ENCODE data around the gene FGF7.
"Not testable (repeated sequence)": the region's sequence is repeated elsewhere in the genome, so short reads cannot be mapped to it uniquely, and the experiment has no call there.

FGF7 gene

DNA sequence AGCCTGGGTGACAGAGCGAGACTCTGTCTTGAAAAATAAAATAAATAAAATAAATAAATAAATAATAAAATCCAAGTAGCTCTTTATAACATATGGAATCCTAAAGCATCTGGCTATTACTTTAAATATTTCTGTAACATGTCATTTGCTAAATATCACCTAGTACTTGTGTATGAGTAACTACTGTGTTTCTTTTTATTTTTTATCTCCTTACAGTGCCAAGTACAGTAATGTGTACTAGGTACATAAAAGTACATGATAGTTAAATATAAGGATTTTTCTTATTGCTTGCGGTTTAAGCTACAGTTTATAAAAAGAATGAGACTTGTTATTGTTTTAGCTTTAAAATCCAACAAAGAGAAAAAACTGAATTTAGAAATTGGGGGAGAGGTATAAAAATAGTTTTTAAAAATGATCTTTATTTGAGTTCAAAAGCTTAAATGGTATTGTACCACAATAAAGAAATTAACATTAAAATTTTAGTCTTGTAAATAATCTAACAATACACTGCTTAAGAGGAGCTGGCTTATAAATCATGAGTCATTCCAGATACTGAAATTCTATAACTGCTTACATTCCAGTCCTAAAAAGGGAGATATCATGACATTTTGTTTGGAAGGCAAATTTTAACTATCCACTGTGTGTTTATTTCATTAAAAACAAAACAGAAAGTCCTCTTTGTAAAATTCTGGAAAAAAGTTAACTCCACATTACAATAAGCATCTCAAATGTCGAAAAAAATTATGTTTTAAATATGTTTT, 73.1 kb downstream of the FGF7 start:
- DNase-seq: no peak

DNA sequence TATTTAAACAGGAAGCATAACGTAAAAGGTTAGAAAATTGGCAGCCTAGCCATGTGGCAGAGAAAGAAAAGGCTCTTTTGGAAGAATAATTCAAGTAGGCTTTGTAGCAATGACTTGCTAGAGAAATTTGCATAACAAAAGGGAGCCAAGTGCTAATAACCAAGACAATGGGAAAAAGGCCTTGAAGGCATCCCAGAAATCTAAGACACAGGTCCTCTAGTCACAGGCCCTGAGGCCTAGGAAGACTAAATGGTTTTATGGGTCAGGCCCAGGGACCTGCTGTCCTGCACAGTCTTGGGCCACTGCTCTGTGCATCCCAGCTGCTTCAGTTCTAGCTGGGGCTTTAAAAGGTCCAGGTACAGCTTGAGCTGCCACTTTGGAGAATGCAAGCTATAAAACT, 78.5 kb downstream of the FGF7 start:
- no peak for DNase-seq

DNA sequence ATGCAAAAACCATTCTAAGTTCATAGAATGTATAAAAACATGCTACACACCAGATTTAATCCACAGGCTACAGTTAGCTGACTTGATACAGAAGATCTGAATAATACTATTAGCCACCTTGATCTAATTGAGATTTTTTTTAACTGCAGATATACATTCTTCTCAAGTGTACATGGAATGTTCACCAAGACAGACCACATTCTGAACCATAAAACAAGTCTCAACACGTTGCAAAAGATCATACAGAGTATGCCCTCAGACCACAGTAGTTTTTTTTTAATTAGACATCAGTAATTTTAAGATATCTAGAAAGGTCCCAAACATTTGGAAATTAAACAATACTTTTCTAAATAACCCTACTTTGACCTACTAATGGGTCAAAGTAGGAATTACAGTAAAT, 83.3 kb downstream of the FGF7 start:
- no peak for DNase-seq

DNA sequence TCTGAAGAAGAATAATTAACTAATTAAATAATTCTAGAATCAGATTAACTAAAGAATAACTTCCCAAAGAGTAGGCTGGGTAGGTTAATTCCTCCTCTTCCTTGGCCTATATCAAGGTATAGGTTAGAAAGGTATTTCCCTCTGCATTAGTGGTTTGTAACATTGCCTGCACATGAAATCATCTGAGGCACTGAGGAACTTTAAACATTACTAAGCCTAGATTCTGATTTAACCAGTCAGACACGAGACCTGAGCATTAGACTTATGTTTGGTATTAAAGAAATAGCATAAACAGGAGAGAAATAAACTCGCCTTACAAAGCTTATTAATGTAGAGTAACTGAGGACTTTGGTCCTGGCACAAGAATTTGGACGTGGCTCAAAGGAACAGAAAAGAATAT, 84.2 kb downstream of the FGF7 start:
- no peak for DNase-seq

DNA sequence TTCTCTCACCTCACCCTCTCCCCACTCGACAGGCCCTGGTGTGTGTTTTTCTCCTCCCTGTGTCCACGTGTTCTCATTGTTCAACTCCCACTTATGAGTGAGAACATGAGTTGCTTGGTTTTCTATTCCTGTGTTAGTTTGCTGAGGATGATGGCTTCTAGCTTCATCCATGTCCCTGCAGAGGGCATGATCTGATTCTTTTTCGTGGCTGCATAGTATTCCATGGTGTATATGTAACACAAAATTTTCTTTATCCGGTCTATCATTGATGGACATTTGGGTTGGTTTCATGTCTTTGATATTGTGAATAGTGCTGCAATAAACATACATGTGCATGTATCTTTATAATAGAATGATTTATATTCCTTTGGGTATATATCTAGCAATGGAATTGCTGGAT, 89.7 kb downstream of the FGF7 start:
- not testable (repeated sequence) for DNase-seq

DNA sequence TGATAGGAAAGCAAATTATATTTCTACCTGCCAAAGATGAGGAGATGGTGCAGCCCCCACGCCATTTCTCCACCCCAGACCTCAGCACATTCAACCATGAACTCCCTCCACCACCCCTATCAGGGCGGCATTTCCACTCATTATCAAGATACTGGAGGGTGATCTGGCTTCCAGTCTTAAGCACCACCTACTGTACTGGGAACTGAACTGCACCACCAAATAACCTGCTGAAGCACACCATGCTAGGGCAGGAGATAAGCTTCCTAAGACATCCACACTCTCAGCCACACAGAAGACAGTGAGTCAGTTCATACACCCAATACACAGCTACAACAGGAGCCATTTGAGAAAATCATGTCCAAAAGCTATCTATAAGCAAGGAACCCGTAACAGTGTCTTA, 98.8 kb downstream of the FGF7 start:
- no peak for DNase-seq

DNA sequence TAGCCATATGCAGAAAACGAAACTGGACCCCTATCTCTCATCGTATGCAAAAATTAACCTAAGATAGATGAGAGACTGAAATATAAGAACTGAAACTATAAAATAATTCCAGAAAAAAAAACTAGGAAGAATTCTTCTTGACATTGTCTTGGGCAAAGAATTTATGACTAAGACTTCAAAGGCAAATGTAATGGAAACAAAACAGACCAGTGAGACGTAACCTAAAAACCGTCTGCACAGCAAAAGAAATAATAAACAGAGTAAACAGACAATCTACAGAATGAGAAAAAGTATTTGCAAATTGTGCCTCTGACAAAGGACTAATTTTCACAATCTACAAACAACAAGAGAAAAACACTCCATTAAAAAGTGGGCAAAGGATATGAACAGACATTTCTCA, 105.2 kb downstream of the FGF7 start:
- DNase-seq: no peak

DNA sequence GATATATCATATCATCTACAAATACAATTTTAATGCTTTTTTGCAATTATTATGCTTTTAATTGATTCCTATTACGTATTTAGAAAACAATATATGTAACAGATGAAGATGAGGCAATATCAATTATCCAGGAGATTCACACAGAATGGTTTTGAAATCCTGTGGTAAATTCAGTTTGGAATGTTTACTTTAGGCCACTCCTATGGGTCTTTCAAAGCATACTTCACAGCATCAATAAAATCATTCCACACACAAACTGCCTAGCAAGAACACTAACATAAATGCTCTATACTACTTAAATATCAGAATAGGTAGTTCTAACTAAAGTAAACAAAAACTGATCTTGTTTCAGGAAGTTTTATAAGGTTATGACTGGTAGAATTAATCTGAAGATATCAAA, 107.0 kb downstream of the FGF7 start:
- DNase-seq: no peak
